Gastrocnemius medialis (tissue), 4 donors: ENCODE measurements around the gene AMDHD1. TPM values are rescaled to one million over a fixed set of nuclear protein-coding genes. Genes with fewer than 3 reads are reported as not detected.

Experiments used
- ATAC-seq, 2 donors: fragments of 150-250 bp; one replicate each; pipeline ENCODE4 v1.9.1; 2016
- DNase-seq, 2 donors: peaks; one replicate each; pipeline ENCODE4 v3.0.0-alpha.2; 2019
- H3K27ac ChIP-seq, 4 donors: fragments of 200-600 bp; sonication (generic); 1 replicate in 1 of 4; 2 replicates in 3 of 4; pipeline ENCODE4 v1.5.1; 2016 to 2018; ENCODE audit warnings: mild to moderate bottlenecking in 2 of 4, moderate library complexity in 1 of 4
- H3K27me3 ChIP-seq, 3 donors: fragments of 200-600 bp; sonication (generic) in 2 of 3; 1 replicate in 1 of 3; 2 replicates in 2 of 3; pipeline versions ENCODE4 v1.5.1 to v1.6.0; 2016 to 2019; ENCODE audit warnings: mild to moderate bottlenecking in 1 of 3, moderate library complexity in 1 of 3
- H3K36me3 ChIP-seq, 2 donors: fragments of 200-600 bp; sonication (generic) in 1 of 2; one replicate each; pipeline ENCODE4 v1.5.1; 2017 to 2018
- H3K4me1 ChIP-seq, 2 donors: fragments of 200-600 bp; sonication (generic) in 1 of 2; one replicate each; pipeline ENCODE4 v1.5.1; 2016 to 2017; ENCODE audit warnings: mild to moderate bottlenecking in 2 of 2
- H3K4me3 ChIP-seq, 4 donors: fragments of 200-600 bp; sonication (generic) in 3 of 4; 1 replicate in 1 of 4; 2 replicates in 3 of 4; pipeline ENCODE4 v1.5.1; 2016 to 2019; ENCODE audit warnings: mild to moderate bottlenecking in 2 of 4
- H3K9me3 ChIP-seq, 3 donors: fragments of 200-600 bp; sonication (generic) in 2 of 3; 1 replicate in 1 of 3; 2 replicates in 2 of 3; pipeline ENCODE4 v1.5.1; 2016 to 2019
- POLR2A ChIP-seq, 2 donors: fragments of 450-650 bp; IDR thresholded peaks; one replicate each; pipeline ENCODE4 v1.6.1; 2017; ENCODE audit warnings: antibody characterized with exemption in 2 of 2, mild to moderate bottlenecking in 2 of 2, moderate library complexity in 2 of 2
- in situ Hi-C, 4 donors: fragments of 200-750 bp; cut with MboI; loops; one replicate each; pipeline versions ENCODE4 v1.15.0 to v1.8.0; 2017; ENCODE audit warnings: low sequenced_read_pairs in 4 of 4
- intact Hi-C: fragments of 100-400 bp; cut with DNase I; formaldehyde crosslinking; loops from one replicate; pipeline ENCODE4 v1.15.1; 2023; ENCODE audit warnings: low total_unique reads
- total RNA-seq, 4 donors: library from RNA; depleted of rRNA; stranded (reverse); fragments of >200 nt; gene quantifications; one replicate each; pipeline versions ENCODE4 v1.1.0 to v1.2.3, GENCODE V29; 2016
- TF ChIP-seq, protein P1 (sequence below), 5 experiments: fragments of 450-650 bp in 3 of 5; fragments of 200-600 bp in 2 of 5; sonication (generic) in 2 of 5; IDR thresholded peaks in 4 of 5; conservative IDR thresholded peaks in 1 of 5; 1 replicate in 4 of 5; 2 replicates in 1 of 5; pipeline ENCODE4 v1.5.1; 2016 to 2019; ENCODE audit warnings: antibody characterized with exemption in 5 of 5, mild to moderate bottlenecking in 3 of 5, moderate library complexity in 3 of 5

The AMDHD1 gene
- total RNA-seq, 4 donors from 2014 or later = 1.1 to 3.5 TPM; not detected in 2

DNA sequence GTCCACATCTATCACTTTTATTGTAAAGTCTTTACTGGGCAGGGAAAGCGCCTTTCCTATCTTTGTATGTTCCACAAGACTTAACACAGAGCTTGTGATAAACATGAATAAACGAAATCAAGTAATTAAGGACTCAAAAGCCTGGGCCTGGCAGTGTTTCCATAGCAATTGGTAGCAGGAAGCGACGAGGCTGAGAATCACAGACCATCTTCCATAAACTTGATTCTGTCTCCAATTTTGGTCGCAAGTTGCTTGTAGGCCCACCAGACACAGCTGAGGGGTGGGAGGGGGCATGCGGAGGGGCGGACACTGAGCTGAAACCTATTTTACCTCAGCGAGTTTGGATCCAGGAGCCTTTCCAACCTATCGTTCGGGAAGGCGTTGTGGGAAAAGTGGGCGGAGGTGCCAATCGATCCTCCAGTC lies 1.0 kb upstream of the AMDHD1 start:
- Histone ChIP-seq H3K4me3 (peak overlapping the region; percentile 68 to 90 (median 74)), H3K27ac (peak overlapping the region; percentile 79 to 88 (median 83)), H3K9me3 (no peaks in the 10 kb centered on the region), H3K27me3 (no peaks in the 10 kb centered on the region), H3K36me3 (no peaks in the 10 kb centered on the region), H3K4me1 (peaks cover 4 to 9% of the 10 kb centered on the region in 2 donors)
- intact Hi-C loops (loop anchor here (2.0 kb wide), 1 partner anchor 83 kb away; the partner anchor contains the start of gene SNRPF), in situ Hi-C loops (no loop called here)
- TF ChIP-seq, protein P1, sequence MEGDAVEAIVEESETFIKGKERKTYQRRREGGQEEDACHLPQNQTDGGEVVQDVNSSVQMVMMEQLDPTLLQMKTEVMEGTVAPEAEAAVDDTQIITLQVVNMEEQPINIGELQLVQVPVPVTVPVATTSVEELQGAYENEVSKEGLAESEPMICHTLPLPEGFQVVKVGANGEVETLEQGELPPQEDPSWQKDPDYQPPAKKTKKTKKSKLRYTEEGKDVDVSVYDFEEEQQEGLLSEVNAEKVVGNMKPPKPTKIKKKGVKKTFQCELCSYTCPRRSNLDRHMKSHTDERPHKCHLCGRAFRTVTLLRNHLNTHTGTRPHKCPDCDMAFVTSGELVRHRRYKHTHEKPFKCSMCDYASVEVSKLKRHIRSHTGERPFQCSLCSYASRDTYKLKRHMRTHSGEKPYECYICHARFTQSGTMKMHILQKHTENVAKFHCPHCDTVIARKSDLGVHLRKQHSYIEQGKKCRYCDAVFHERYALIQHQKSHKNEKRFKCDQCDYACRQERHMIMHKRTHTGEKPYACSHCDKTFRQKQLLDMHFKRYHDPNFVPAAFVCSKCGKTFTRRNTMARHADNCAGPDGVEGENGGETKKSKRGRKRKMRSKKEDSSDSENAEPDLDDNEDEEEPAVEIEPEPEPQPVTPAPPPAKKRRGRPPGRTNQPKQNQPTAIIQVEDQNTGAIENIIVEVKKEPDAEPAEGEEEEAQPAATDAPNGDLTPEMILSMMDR (IDR thresholded peaks at IDR 0.05 in 4 of 5, conservative IDR thresholded peaks at IDR 0.05 in 1 of 5) = no peak
- no peak for TF ChIP-seq POLR2A (IDR thresholded peaks at IDR 0.05)
- ATAC-seq = no peak
- no peak for DNase-seq

DNA sequence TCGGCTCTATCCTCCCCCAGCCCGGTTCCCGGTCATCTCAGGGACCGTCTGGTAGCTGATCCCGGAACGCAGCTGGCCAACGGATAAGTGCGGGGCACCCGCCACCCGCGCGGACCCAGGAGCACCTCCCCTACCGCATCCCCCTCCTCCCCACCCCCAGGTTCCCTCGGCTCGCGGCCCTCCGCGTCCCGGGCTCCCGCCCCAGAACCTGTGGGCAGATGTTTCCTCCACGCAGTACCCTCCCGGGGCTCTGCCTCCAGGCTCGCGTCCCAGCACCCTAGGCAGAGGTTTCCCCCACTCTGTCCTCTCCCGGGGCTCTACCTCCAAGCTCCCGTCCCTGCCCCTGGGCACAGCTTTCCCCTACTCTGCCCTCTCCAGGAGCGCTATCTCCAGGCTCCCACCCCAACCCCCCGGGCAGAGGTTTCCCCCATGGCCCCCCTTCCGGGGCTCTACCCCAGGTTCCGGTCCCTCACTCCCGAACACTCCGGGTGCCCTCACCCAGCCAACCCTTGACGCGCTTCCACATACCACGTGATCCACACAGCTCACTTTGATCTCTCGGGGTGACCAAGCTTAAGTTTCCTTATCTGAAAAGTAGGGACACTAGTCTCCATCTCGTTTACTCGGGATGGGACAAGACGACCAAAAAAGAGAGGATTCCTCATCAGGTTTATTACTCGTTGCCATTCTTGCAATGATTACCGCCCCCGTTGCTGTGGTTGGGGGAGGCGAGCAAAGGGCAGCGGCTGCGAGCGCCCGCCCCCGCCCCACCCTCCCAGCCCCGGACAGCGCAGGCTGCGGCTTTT lies 404 bp upstream of the AMDHD1 start, which contains the start of gene CCDC38:
TSS of gene CCDC38 (minus strand) at position 91 of the 806 bp plus-strand sequence. CDS start 6,105 bp downstream, outside the sequence.
- Histone ChIP-seq H3K4me1 (peaks cover 4 to 9% of the 10 kb centered on the region in 2 donors), H3K4me3 (peak within 1 kb of the TSS; percentile 68 to 90 (median 74)), H3K27ac (peak within 1 kb of the TSS; percentile 79 to 88 (median 83)), H3K9me3 (no peaks in the 10 kb centered on the region), H3K36me3 (no peaks in the 10 kb centered on the region), H3K27me3 (no peaks in the 10 kb centered on the region)
- intact Hi-C loops = loop anchor here (2.0 kb wide), 1 partner anchor 84 kb away; the partner anchor contains the start of gene SNRPF
- in situ Hi-C loops = no loop called here
- peak; percentile 41 to 76 for DNase-seq
- TF ChIP-seq, protein P1 (IDR thresholded peaks at IDR 0.05 in 4 of 5, conservative IDR thresholded peaks at IDR 0.05 in 1 of 5) = no peak
- TF ChIP-seq POLR2A (IDR thresholded peaks at IDR 0.05) = peak in 1 of 2 donors; percentile 25
- ATAC-seq = peak; percentile 95 to 96

DNA sequence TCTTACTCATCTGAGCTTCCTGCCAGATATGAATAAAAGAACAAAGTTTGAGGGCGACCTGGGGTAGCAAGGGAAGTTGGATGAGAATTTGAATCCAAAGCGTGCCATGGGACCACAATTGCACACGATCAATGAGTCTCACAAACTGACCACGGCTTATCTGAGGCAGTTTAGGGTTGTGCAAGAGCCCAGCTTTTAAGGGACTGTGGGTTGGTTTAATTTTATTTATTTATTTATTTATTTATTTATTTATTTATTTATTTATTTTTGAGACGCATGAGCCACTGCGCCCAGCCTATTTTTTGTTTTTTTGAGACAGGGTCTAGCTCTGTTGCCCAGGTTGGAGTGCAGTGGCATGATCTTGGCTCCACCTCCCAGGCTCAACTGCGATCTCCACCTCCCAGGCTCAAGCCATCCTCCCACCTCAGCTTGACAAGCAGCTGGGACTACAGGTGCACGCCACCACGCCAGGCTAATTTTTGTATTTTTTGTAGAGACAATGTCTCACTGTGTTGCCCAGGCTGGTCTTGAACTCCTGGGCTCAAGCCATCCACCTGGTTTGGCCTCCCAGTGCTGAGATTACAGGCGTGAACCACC lies 1.1 kb downstream of the AMDHD1 start:
- no peak overlapping the region for H3K4me3 ChIP-seq
- H3K27me3 ChIP-seq = no peaks in the 10 kb centered on the region
- peaks cover 4 to 9% of the 10 kb centered on the region in 2 donors for H3K4me1 ChIP-seq
- H3K9me3 ChIP-seq = no peaks in the 10 kb centered on the region
- no peak for DNase-seq
- no peak for ATAC-seq
- no peak for TF ChIP-seq POLR2A (IDR thresholded peaks at IDR 0.05)
- TF ChIP-seq, protein P1 (IDR thresholded peaks at IDR 0.05 in 4 of 5, conservative IDR thresholded peaks at IDR 0.05 in 1 of 5) = no peak
- H3K36me3 ChIP-seq = no peaks in the 10 kb centered on the region
- intact Hi-C loops (no loop called here), in situ Hi-C loops (no loop called here)
- H3K27ac ChIP-seq = no peak overlapping the region

DNA sequence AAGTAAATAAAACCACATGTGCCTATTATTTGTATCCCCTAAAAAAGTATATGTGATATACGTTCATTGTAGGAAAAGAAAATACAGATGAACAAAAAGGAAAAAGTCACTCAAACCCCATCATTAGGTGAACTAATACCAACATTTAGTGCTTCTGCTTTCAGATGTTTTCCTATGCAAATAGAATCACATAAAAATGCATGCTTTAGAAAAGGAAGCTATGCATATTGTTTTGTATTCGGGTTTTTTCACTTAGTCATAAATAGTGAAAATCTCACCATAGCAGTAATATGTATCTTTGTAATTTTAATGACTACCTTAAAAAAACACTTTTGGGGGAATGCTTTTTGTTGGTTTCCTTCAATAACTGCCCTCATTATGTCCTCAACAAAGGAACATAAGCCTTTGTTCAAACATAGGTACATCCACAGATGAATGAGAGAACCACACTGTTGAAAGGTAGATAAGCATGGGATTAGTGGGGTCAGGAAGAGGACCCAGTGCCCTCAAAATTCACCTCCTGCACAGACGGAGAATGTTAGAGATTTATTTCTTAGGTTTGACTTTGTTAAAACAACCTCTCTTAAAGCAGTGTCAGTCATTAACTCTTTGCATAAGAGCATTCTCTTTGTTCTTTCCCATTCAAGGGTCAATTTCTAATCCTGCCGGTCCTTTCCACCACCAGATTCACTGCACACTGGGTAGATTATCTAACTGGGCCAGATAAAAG lies 6.5 kb downstream of the AMDHD1 start:
- Histone ChIP-seq H3K27ac (no peak overlapping the region), H3K4me3 (no peak overlapping the region), H3K27me3 (no peaks in the 10 kb centered on the region), H3K9me3 (no peaks in the 10 kb centered on the region), H3K4me1 (no peaks in the 10 kb centered on the region), H3K36me3 (no peaks in the 10 kb centered on the region)
- intact Hi-C loops (no loop called here), in situ Hi-C loops (no loop called here)
- ATAC-seq (no peak), DNase-seq (no peak)
- TF ChIP-seq, protein P1 (IDR thresholded peaks at IDR 0.05 in 4 of 5, conservative IDR thresholded peaks at IDR 0.05 in 1 of 5) = no peak
- no peak for TF ChIP-seq POLR2A (IDR thresholded peaks at IDR 0.05)
